M059J (cell line): ENCODE results near the gene GPBP1. TPM values are rescaled to one million over a fixed set of nuclear protein-coding genes. Genes with fewer than 3 reads are reported as not detected.
"Not testable (repeated sequence)": the region's sequence is repeated elsewhere in the genome, so short reads cannot be mapped to it uniquely, and the experiment has no call there.

Source experiments
- DNase-seq: peaks from one replicate; pipeline ENCODE4 v3.0.0-alpha.2; 2012; ENCODE audit warnings: low read depth
- total RNA-seq: library from RNA; depleted of rRNA; stranded (reverse); fragments of >200 nt; shearing (Covaris generic); gene quantifications from 2 replicates; pipeline ENCODE4 v1.2.3, GENCODE V29; 2014

The GPBP1 gene
- total RNA-seq, 1 experiment from 2014 or later: 76.5 TPM

- no peak for DNase-seq
Measured at GRCh38 chr5:57177479-57178156, 3.8 kb downstream of the GPBP1 start.

GRCh38 chr5:57178238-57178637, 4.4 kb downstream of the GPBP1 start:
- DNase-seq: not testable (repeated sequence)

GRCh38 chr5:57179262-57180200, 5.7 kb downstream of the GPBP1 start:
- no peak for DNase-seq

- no peak for DNase-seq
Measured at GRCh38 chr5:57181154-57181553, 7.3 kb downstream of the GPBP1 start.

GRCh38 chr5:57184322-57184721, 10.5 kb downstream of the GPBP1 start:
- DNase-seq: peak; percentile 26

- no peak for DNase-seq
Measured at GRCh38 chr5:57185313-57185712, 11.5 kb downstream of the GPBP1 start.

GRCh38 chr5:57186194-57186593, 12.3 kb downstream of the GPBP1 start:
- DNase-seq: no peak

- DNase-seq: not testable (repeated sequence)
Measured at GRCh38 chr5:57187977-57188376, 14.1 kb downstream of the GPBP1 start.

- no peak for DNase-seq
Measured at GRCh38 chr5:57189515-57189914, 15.7 kb downstream of the GPBP1 start.

GRCh38 chr5:57190593-57190992, 16.7 kb downstream of the GPBP1 start:
- DNase-seq: no peak

- peak; percentile 27 for DNase-seq
Measured at GRCh38 chr5:57191163-57191562, 17.3 kb downstream of the GPBP1 start.

- no peak for DNase-seq
Measured at GRCh38 chr5:57191986-57192385, 18.1 kb downstream of the GPBP1 start.

- DNase-seq: peak; percentile 57
Measured at GRCh38 chr5:57192832-57193231, 19.0 kb downstream of the GPBP1 start.

GRCh38 chr5:57193757-57194413, 20.0 kb downstream of the GPBP1 start:
- no peak for DNase-seq

- no peak for DNase-seq
Measured at GRCh38 chr5:57194653-57195052, 20.8 kb downstream of the GPBP1 start.

- no peak for DNase-seq
Measured at GRCh38 chr5:57195060-57195459, 21.2 kb downstream of the GPBP1 start.

GRCh38 chr5:57199866-57200265, 26.0 kb downstream of the GPBP1 start:
- no peak for DNase-seq

- DNase-seq: no peak
Measured at GRCh38 chr5:57202811-57203210, 29.0 kb downstream of the GPBP1 start.

- no peak for DNase-seq
Measured at GRCh38 chr5:57207007-57207653, 33.3 kb downstream of the GPBP1 start.

GRCh38 chr5:57207681-57208080, 33.8 kb downstream of the GPBP1 start:
- no peak for DNase-seq

- DNase-seq: peak; percentile 36
Measured at GRCh38 chr5:57209316-57210040, 35.6 kb downstream of the GPBP1 start.
